Activated CD4-positive, alpha-beta T cell treated with anti-CD3 and anti-CD28 coated beads for 1 hour (primary cell): ENCODE data around the gene PDGFA.

Source experiments
- DNase-seq: peaks from one replicate; pipeline ENCODE4 v3.0.0-alpha.2; 2020

The PDGFA gene

GRCh38 chr7:500521-501420, 18.9 kb downstream of the PDGFA start:
- no peak for DNase-seq

GRCh38 chr7:499853-500485, 19.7 kb downstream of the PDGFA start:
- no peak for DNase-seq

- no peak for DNase-seq
Measured at GRCh38 chr7:498678-499641, 20.7 kb downstream of the PDGFA start.

GRCh38 chr7:497946-498655, 21.5 kb downstream of the PDGFA start:
- no peak for DNase-seq

GRCh38 chr7:497346-497745, 22.3 kb downstream of the PDGFA start:
- DNase-seq = no peak

GRCh38 chr7:496528-497295, 22.9 kb downstream of the PDGFA start:
- DNase-seq = no peak

- DNase-seq = no peak
Measured at GRCh38 chr7:495761-496321, 23.8 kb downstream of the PDGFA start.

GRCh38 chr7:495326-495725, 24.3 kb downstream of the PDGFA start:
- DNase-seq = no peak

- no peak for DNase-seq
Measured at GRCh38 chr7:494906-495305, 24.7 kb downstream of the PDGFA start.

- DNase-seq = no peak
Measured at GRCh38 chr7:494259-494687, 25.4 kb downstream of the PDGFA start.

- no peak for DNase-seq
Measured at GRCh38 chr7:493661-494251, 25.9 kb downstream of the PDGFA start.

- DNase-seq = no peak
Measured at GRCh38 chr7:492714-493065, 27.0 kb downstream of the PDGFA start.

- no peak for DNase-seq
Measured at GRCh38 chr7:491958-492713, 27.5 kb downstream of the PDGFA start.

- DNase-seq = no peak
Measured at GRCh38 chr7:491292-491957, 28.2 kb downstream of the PDGFA start.

- no peak for DNase-seq
Measured at GRCh38 chr7:490461-491291, 29.0 kb downstream of the PDGFA start.

GRCh38 chr7:489876-490275, 29.8 kb downstream of the PDGFA start:
- DNase-seq = no peak

- no peak for DNase-seq
Measured at GRCh38 chr7:486216-486743, 33.4 kb downstream of the PDGFA start.
